ENCODE measurements around the gene CCDC154. TPM values are rescaled to one million over a fixed set of nuclear protein-coding genes. Genes with fewer than 3 reads are reported as not detected.

Gene CCDC154
- polyA plus RNA-seq, 1 donor (not counting 4 experiments of a cell fraction or from before 2014, with no cell fraction given): 0.46 TPM

GRCh38 chr16:1491327-1491726 is 47.0 kb upstream of the CCDC154 start:
- DNase-seq (ENCODE audit: low read depth, low spot score) (no peak), FAIRE-seq (peak; percentile 73)
- no peak overlapping the region for H3K27ac ChIP-seq (ENCODE audit: control insufficient read depth, insufficient read depth, low read length)
- H4K20me1 ChIP-seq (ENCODE audit: control insufficient read depth, extremely low read depth, insufficient read depth, low read length): no peaks in the 10 kb centered on the region
- no peak for TF ChIP-seq EZH2 (IDR thresholded peaks at IDR 0.05; ENCODE audit: low read length)
- TF ChIP-seq CTCF (optimal IDR thresholded peaks at IDR 0.05 in 1 of 3, IDR thresholded peaks at IDR 0.05 in 1 of 3, conservative IDR thresholded peaks at IDR 0.05 in 1 of 3; ENCODE audit: extremely low read depth in 1 of 3, insufficient read depth in 2 of 3, low read length in 3 of 3): peak; percentile 28 to 40 (median 30)
- dilution Hi-C loops (cut with MboI; ENCODE audit: extremely low pct_ligation_motif_present, low sequenced_read_pairs): no loop called here
- peaks cover 22% of the 10 kb centered on the region for H3K79me2 ChIP-seq (ENCODE audit: control insufficient read depth, insufficient read depth, low read length)
- H3K9me1 ChIP-seq (ENCODE audit: control insufficient read depth, extremely low read depth, insufficient read depth, low read length): no peaks in the 10 kb centered on the region
- no peaks in the 10 kb centered on the region for H3K27me3 ChIP-seq (ENCODE audit: control insufficient read depth, extremely low read depth, insufficient read depth, low read length)
- H3K4me3 ChIP-seq (ENCODE audit: control insufficient read depth in 2 of 3, extremely low read depth in 1 of 3, insufficient read depth in 2 of 3, low read depth in 1 of 3, low read length in 3 of 3): no peak overlapping the region
- peak overlapping the region; percentile 74 for H2AFZ ChIP-seq (ENCODE audit: control insufficient read depth, low read length)
- H3K4me2 ChIP-seq (ENCODE audit: control insufficient read depth, extremely low read depth, insufficient read depth, low read depth, low read length): peak overlapping the region; percentile 3
- H3K4me1 ChIP-seq (ENCODE audit: control insufficient read depth, extremely low read depth, insufficient read depth, low read length): peaks cover 19% of the 10 kb centered on the region
- H3K9ac ChIP-seq (ENCODE audit: control insufficient read depth, extremely low read depth, insufficient read depth, low read length): peak overlapping the region; percentile 31
- no peaks in the 10 kb centered on the region for H3K9me3 ChIP-seq (ENCODE audit: control insufficient read depth, low read depth, low read length)
- peaks cover 0 to 4% of the 10 kb centered on the region in 2 experiments for H3K36me3 ChIP-seq (ENCODE audit: control insufficient read depth in 2 of 2, extremely low read depth in 1 of 2, insufficient read depth in 2 of 2, low read length in 2 of 2)

GRCh38 chr16:1489077-1489476 is 44.7 kb upstream of the CCDC154 start:
- Histone ChIP-seq H3K4me2 (ENCODE audit: control insufficient read depth, extremely low read depth, insufficient read depth, low read depth, low read length) (no peak overlapping the region), H3K27ac (ENCODE audit: control insufficient read depth, insufficient read depth, low read length) (no peak overlapping the region), H3K9ac (ENCODE audit: control insufficient read depth, extremely low read depth, insufficient read depth, low read length) (no peak overlapping the region), H3K36me3 (ENCODE audit: control insufficient read depth in 2 of 2, extremely low read depth in 1 of 2, insufficient read depth in 2 of 2, low read length in 2 of 2) (no peaks in the 10 kb centered on the region), H3K4me3 (ENCODE audit: control insufficient read depth in 2 of 3, extremely low read depth in 1 of 3, insufficient read depth in 2 of 3, low read depth in 1 of 3, low read length in 3 of 3) (no peak overlapping the region), H3K27me3 (ENCODE audit: control insufficient read depth, extremely low read depth, insufficient read depth, low read length) (no peaks in the 10 kb centered on the region), H3K9me1 (ENCODE audit: control insufficient read depth, extremely low read depth, insufficient read depth, low read length) (no peaks in the 10 kb centered on the region), H3K79me2 (ENCODE audit: control insufficient read depth, insufficient read depth, low read length) (peaks cover 6% of the 10 kb centered on the region), H3K9me3 (ENCODE audit: control insufficient read depth, low read depth, low read length) (no peaks in the 10 kb centered on the region), H3K4me1 (ENCODE audit: control insufficient read depth, extremely low read depth, insufficient read depth, low read length) (peaks cover 13% of the 10 kb centered on the region), H4K20me1 (ENCODE audit: control insufficient read depth, extremely low read depth, insufficient read depth, low read length) (no peaks in the 10 kb centered on the region), H2AFZ (ENCODE audit: control insufficient read depth, low read length) (no peak overlapping the region)
- dilution Hi-C loops (cut with MboI; ENCODE audit: extremely low pct_ligation_motif_present, low sequenced_read_pairs): no loop called here
- TF ChIP-seq EZH2 (IDR thresholded peaks at IDR 0.05; ENCODE audit: low read length) (no peak), CTCF (optimal IDR thresholded peaks at IDR 0.05 in 1 of 3, IDR thresholded peaks at IDR 0.05 in 1 of 3, conservative IDR thresholded peaks at IDR 0.05 in 1 of 3; ENCODE audit: extremely low read depth in 1 of 3, insufficient read depth in 2 of 3, low read length in 3 of 3) (no peak)
- DNase-seq (ENCODE audit: low read depth, low spot score) (no peak), FAIRE-seq (no peak)
